SK-N-SH treated with all-trans-retinoic acid at 6 μM for 48 hours (cell line): ENCODE data around the gene MRPS33.

Experiments
- ATAC-seq: fragments of 200-7000 bp; cut with Tn5 transposase; 3 replicates; pipeline ENCODE4 v1.9.1; 2020; ENCODE audit warnings: mild to moderate bottlenecking, moderate library complexity
- ARNTL ChIP-seq: fragments of 450-650 bp; formaldehyde crosslinking; IDR thresholded peaks from 2 replicates; pipeline ENCODE4 v1.5.0; 2020; ENCODE audit warnings: low read depth, mild to moderate bottlenecking, moderate library complexity, borderline replicate concordance
- BACH2 ChIP-seq: fragments of 250-450 bp; sonication (Bioruptor Pico); IDR thresholded peaks from 2 replicates; pipeline ENCODE4 v1.9.0; 2021; ENCODE audit warnings: mild to moderate bottlenecking, borderline replicate concordance
- CREB5 ChIP-seq: fragments of 250-450 bp; sonication (Bioruptor Pico); IDR thresholded peaks from 2 replicates; pipeline ENCODE4 v1.5.1; 2020; ENCODE audit warnings: low read depth, mild to moderate bottlenecking, moderate library complexity
- CSDC2 ChIP-seq: fragments of 250-450 bp; sonication (Bioruptor Pico); IDR thresholded peaks from 2 replicates; pipeline ENCODE4 v1.5.0; 2020; ENCODE audit warnings: mild to moderate bottlenecking, moderate library complexity
- ESRRG ChIP-seq: fragments of 250-450 bp; sonication (Bioruptor Pico); IDR thresholded peaks from 2 replicates; pipeline ENCODE4 v1.6.1; 2021; ENCODE audit warnings: mild to moderate bottlenecking
- GLIS3 ChIP-seq: fragments of 250-450 bp; sonication (Bioruptor Pico); IDR thresholded peaks from 2 replicates; pipeline ENCODE4 v1.5.0; 2020; ENCODE audit warnings: mild to moderate bottlenecking, moderate library complexity
- ISL1 ChIP-seq: fragments of 250-450 bp; sonication (Bioruptor Pico); IDR thresholded peaks from 2 replicates; pipeline ENCODE4 v2.1.2; 2022; ENCODE audit warnings: mild to moderate bottlenecking, moderate library complexity
- PPARA ChIP-seq: fragments of 250-450 bp; sonication (Bioruptor Pico); IDR thresholded peaks from 2 replicates; pipeline ENCODE4 v1.5.0; 2020; ENCODE audit warnings: mild to moderate bottlenecking, borderline replicate concordance
- RARB ChIP-seq: fragments of 250-450 bp; sonication (Bioruptor Pico); IDR thresholded peaks from 2 replicates; pipeline ENCODE4 v1.8.0; 2021; ENCODE audit warnings: mild to moderate bottlenecking, moderate library complexity
- TCF4 ChIP-seq: fragments of 250-450 bp; sonication (Bioruptor Pico); IDR thresholded peaks from 2 replicates; pipeline ENCODE4 v1.8.0; 2021; ENCODE audit warnings: mild to moderate bottlenecking, moderate library complexity, borderline replicate concordance
- TOX ChIP-seq: fragments of 250-450 bp; sonication (Bioruptor Pico); IDR thresholded peaks from 2 replicates; pipeline ENCODE4 v1.8.0; 2021; ENCODE audit warnings: mild to moderate bottlenecking, moderate library complexity, borderline replicate concordance
- ZFP3 ChIP-seq: fragments of 250-450 bp; sonication (Bioruptor Pico); IDR thresholded peaks from 2 replicates; pipeline ENCODE4 v1.5.0; 2020; ENCODE audit warnings: mild to moderate bottlenecking, moderate library complexity
- ZFP30 ChIP-seq: fragments of 450-650 bp; formaldehyde crosslinking; IDR thresholded peaks from 2 replicates; pipeline ENCODE4 v1.5.0; 2022; ENCODE audit warnings: mild to moderate bottlenecking, moderate library complexity
- ZNF565 ChIP-seq: fragments of 450-650 bp; formaldehyde crosslinking; conservative IDR thresholded peaks from 2 replicates; pipeline ENCODE4 v1.5.0; 2020; ENCODE audit warnings: low read depth, mild to moderate bottlenecking, moderate library complexity
- ZNF70 ChIP-seq: fragments of 450-650 bp; formaldehyde crosslinking; IDR thresholded peaks from 2 replicates; pipeline ENCODE4 v1.5.0; 2020; ENCODE audit warnings: mild to moderate bottlenecking, moderate library complexity
- ZNF8 ChIP-seq: fragments of 450-650 bp; formaldehyde crosslinking; IDR thresholded peaks from 2 replicates; pipeline ENCODE4 v1.5.0; 2020; ENCODE audit warnings: mild to moderate bottlenecking, moderate library complexity
- TF ChIP-seq, protein P1 (sequence below): fragments of 250-450 bp; sonication (Bioruptor Pico); IDR thresholded peaks from 2 replicates; pipeline ENCODE4 v1.5.1; 2021; ENCODE audit warnings: mild to moderate bottlenecking, moderate library complexity
- TF ChIP-seq, protein P2 (sequence below): fragments of 250-450 bp; sonication (Bioruptor Pico); IDR thresholded peaks from 2 replicates; pipeline ENCODE4 v1.5.0; 2020; ENCODE audit warnings: mild to moderate bottlenecking, moderate library complexity
- TF ChIP-seq, protein P3 (sequence below): fragments of 250-450 bp; sonication (Bioruptor Pico); IDR thresholded peaks from 2 replicates; pipeline ENCODE4 v1.8.0; 2020; ENCODE audit warnings: mild to moderate bottlenecking, moderate library complexity, borderline replicate concordance
- TF ChIP-seq, protein P4 (sequence below): fragments of 250-450 bp; sonication (Bioruptor Pico); IDR thresholded peaks from 2 replicates; pipeline ENCODE4 v1.8.0; 2021; ENCODE audit warnings: low read depth, mild to moderate bottlenecking, moderate library complexity, borderline replicate concordance

The MRPS33 gene

GRCh38 chr7:141001546-141001945 lies 13.2 kb downstream of the MRPS33 start (continued):
- TF ChIP-seq CREB5 (CRISPR knock-in tag), result no peak
- no peak for TF ChIP-seq ZNF565 (CRISPR knock-in tag)
- TF ChIP-seq ESRRG (CRISPR knock-in tag), result no peak
- no peak for TF ChIP-seq GLIS3 (CRISPR knock-in tag)
- TF ChIP-seq TCF4, result no peak
- no peak for TF ChIP-seq ZNF70
- TF ChIP-seq ISL1, result no peak
- TF ChIP-seq ZFP30 (CRISPR knock-in tag), result no peak

GRCh38 chr7:141001122-141001521 lies 13.6 kb downstream of the MRPS33 start:
- ATAC-seq, result no peak

GRCh38 chr7:140998715-140999114 lies 16.0 kb downstream of the MRPS33 start:
- TF ChIP-seq ZNF8 (CRISPR knock-in tag) (no peak), ESRRG (CRISPR knock-in tag) (no peak), TOX (CRISPR knock-in tag) (no peak), ISL1 (no peak), CSDC2 (CRISPR knock-in tag) (no peak), ZFP3 (CRISPR knock-in tag) (no peak), ARNTL (no peak), PPARA (CRISPR knock-in tag) (no peak)
- TF ChIP-seq, protein P1, sequence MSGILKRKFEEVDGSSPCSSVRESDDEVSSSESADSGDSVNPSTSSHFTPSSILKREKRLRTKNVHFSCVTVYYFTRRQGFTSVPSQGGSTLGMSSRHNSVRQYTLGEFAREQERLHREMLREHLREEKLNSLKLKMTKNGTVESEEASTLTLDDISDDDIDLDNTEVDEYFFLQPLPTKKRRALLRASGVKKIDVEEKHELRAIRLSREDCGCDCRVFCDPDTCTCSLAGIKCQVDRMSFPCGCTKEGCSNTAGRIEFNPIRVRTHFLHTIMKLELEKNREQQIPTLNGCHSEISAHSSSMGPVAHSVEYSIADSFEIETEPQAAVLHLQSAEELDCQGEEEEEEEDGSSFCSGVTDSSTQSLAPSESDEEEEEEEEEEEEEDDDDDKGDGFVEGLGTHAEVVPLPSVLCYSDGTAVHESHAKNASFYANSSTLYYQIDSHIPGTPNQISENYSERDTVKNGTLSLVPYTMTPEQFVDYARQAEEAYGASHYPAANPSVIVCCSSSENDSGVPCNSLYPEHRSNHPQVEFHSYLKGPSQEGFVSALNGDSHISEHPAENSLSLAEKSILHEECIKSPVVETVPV (CRISPR knock-in tag), result no peak
- TF ChIP-seq, protein P2, sequence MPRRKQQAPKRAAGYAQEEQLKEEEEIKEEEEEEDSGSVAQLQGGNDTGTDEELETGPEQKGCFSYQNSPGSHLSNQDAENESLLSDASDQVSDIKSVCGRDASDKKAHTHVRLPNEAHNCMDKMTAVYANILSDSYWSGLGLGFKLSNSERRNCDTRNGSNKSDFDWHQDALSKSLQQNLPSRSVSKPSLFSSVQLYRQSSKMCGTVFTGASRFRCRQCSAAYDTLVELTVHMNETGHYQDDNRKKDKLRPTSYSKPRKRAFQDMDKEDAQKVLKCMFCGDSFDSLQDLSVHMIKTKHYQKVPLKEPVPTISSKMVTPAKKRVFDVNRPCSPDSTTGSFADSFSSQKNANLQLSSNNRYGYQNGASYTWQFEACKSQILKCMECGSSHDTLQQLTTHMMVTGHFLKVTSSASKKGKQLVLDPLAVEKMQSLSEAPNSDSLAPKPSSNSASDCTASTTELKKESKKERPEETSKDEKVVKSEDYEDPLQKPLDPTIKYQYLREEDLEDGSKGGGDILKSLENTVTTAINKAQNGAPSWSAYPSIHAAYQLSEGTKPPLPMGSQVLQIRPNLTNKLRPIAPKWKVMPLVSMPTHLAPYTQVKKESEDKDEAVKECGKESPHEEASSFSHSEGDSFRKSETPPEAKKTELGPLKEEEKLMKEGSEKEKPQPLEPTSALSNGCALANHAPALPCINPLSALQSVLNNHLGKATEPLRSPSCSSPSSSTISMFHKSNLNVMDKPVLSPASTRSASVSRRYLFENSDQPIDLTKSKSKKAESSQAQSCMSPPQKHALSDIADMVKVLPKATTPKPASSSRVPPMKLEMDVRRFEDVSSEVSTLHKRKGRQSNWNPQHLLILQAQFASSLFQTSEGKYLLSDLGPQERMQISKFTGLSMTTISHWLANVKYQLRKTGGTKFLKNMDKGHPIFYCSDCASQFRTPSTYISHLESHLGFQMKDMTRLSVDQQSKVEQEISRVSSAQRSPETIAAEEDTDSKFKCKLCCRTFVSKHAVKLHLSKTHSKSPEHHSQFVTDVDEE (CRISPR knock-in tag), result no peak
- TF ChIP-seq, protein P3, sequence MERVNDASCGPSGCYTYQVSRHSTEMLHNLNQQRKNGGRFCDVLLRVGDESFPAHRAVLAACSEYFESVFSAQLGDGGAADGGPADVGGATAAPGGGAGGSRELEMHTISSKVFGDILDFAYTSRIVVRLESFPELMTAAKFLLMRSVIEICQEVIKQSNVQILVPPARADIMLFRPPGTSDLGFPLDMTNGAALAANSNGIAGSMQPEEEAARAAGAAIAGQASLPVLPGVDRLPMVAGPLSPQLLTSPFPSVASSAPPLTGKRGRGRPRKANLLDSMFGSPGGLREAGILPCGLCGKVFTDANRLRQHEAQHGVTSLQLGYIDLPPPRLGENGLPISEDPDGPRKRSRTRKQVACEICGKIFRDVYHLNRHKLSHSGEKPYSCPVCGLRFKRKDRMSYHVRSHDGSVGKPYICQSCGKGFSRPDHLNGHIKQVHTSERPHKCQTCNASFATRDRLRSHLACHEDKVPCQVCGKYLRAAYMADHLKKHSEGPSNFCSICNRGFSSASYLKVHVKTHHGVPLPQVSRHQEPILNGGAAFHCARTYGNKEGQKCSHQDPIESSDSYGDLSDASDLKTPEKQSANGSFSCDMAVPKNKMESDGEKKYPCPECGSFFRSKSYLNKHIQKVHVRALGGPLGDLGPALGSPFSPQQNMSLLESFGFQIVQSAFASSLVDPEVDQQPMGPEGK, result no peak
- TF ChIP-seq, protein P4, sequence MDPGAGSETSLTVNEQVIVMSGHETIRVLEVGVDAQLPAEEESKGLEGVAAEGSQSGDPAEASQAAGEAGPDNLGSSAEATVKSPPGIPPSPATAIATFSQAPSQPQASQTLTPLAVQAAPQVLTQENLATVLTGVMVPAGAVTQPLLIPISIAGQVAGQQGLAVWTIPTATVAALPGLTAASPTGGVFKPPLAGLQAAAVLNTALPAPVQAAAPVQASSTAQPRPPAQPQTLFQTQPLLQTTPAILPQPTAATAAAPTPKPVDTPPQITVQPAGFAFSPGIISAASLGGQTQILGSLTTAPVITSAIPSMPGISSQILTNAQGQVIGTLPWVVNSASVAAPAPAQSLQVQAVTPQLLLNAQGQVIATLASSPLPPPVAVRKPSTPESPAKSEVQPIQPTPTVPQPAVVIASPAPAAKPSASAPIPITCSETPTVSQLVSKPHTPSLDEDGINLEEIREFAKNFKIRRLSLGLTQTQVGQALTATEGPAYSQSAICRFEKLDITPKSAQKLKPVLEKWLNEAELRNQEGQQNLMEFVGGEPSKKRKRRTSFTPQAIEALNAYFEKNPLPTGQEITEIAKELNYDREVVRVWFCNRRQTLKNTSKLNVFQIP (CRISPR knock-in tag), result no peak
- ATAC-seq, result no peak

More at GRCh38 chr7:141001122-141001521, 13.6 kb downstream of the MRPS33 start:
- TF ChIP-seq TOX (CRISPR knock-in tag) (no peak), ZNF70 (no peak), ISL1 (no peak), ARNTL (no peak), BACH2 (CRISPR knock-in tag) (no peak), ZFP3 (CRISPR knock-in tag) (no peak), ZNF8 (CRISPR knock-in tag) (no peak), RARB (CRISPR knock-in tag) (no peak)
- TF ChIP-seq, protein P1 (CRISPR knock-in tag), result no peak
- TF ChIP-seq, protein P2 (CRISPR knock-in tag), result no peak
